Astrocyte (in vitro differentiated cells and primary cell): ENCODE data around the gene KRTAP1-1. TPM values are rescaled to one million over a fixed set of nuclear protein-coding genes. Genes with fewer than 3 reads are reported as not detected.
A peak's percentile ranks its signal among the peaks of the same experiment; 100 is the strongest.
"Not testable (repeated sequence)": the region's sequence is repeated elsewhere in the genome, so short reads cannot be mapped to it uniquely, and the experiment has no call there.

Experiments used
- DNase-seq: peaks from one replicate; pipeline ENCODE4 v3.0.0-alpha.2; 2010; ENCODE audit warnings: low read depth
- FAIRE-seq: peaks from 2 replicates; lab custom pipeline; 2011; peaks lifted over from hg19 to GRCh38; lab: Jason Lieb, UNC
- H2AFZ ChIP-seq: 2 replicates; pipeline ENCODE4 v1.6.0; 2012; ENCODE audit warnings: low read depth, low read length, inconsistent platforms
- H3K27ac ChIP-seq: 2 replicates; pipeline ENCODE4 v1.5.1; 2011; ENCODE audit warnings: low read depth, low read length, inconsistent platforms
- H3K27me3 ChIP-seq: 2 replicates; pipeline ENCODE4 v1.6.0; 2011; ENCODE audit warnings: low read length, inconsistent platforms; ENCODE audit not compliant: insufficient read depth
- H3K36me3 ChIP-seq: 2 replicates; pipeline ENCODE4 v1.5.1; 2011; ENCODE audit warnings: low read length, inconsistent platforms; ENCODE audit not compliant: insufficient read depth
- H3K4me1 ChIP-seq: 2 replicates; pipeline ENCODE4 v1.5.1; 2011; ENCODE audit warnings: low read length, inconsistent platforms; ENCODE audit not compliant: insufficient read depth
- H3K4me2 ChIP-seq: 2 replicates; pipeline ENCODE4 v1.6.0; 2012; ENCODE audit warnings: low read length, inconsistent platforms
- H3K4me3 ChIP-seq: 2 replicates; pipeline ENCODE4 v1.5.1; 2011; ENCODE audit warnings: low read depth, mild to moderate bottlenecking, low read length, inconsistent platforms; ENCODE audit not compliant: insufficient read depth
- H3K79me2 ChIP-seq: 2 replicates; pipeline ENCODE4 v1.6.0; 2012; ENCODE audit warnings: mild to moderate bottlenecking, low read length, inconsistent platforms; ENCODE audit not compliant: insufficient read depth
- H3K9ac ChIP-seq: 2 replicates; pipeline ENCODE4 v1.6.0; 2012; ENCODE audit warnings: mild to moderate bottlenecking, low read length, inconsistent platforms
- H3K9me3 ChIP-seq: 2 replicates; pipeline ENCODE4 v1.5.1; 2012; ENCODE audit warnings: low read depth, mild to moderate bottlenecking, low read length, inconsistent platforms; ENCODE audit not compliant: insufficient read depth
- H4K20me1 ChIP-seq: 2 replicates; pipeline ENCODE4 v1.6.0; 2012; ENCODE audit warnings: low read length, inconsistent platforms; ENCODE audit not compliant: insufficient read depth
- H3K27ac Mint-ChIP-seq: one replicate; pipeline ENCODE4 v1.8.0; 2021; ENCODE audit warnings: mild to moderate bottlenecking, mixed read lengths; ENCODE audit not compliant: unreplicated experiment
- H3K27me3 Mint-ChIP-seq: one replicate; pipeline ENCODE4 v1.8.0; 2021; ENCODE audit warnings: low read depth, mixed read lengths; ENCODE audit not compliant: unreplicated experiment
- H3K36me3 Mint-ChIP-seq: one replicate; pipeline ENCODE4 v1.8.0; 2021; ENCODE audit warnings: low read depth, mixed read lengths; ENCODE audit not compliant: unreplicated experiment
- H3K4me1 Mint-ChIP-seq: one replicate; pipeline ENCODE4 v1.8.0; 2021; ENCODE audit warnings: low read depth, mixed read lengths; ENCODE audit not compliant: unreplicated experiment
- H3K4me3 Mint-ChIP-seq: one replicate; pipeline ENCODE4 v1.8.0; 2021; ENCODE audit warnings: mild to moderate bottlenecking, moderate library complexity, mixed read lengths; ENCODE audit not compliant: unreplicated experiment
- H3K9me3 Mint-ChIP-seq: one replicate; pipeline ENCODE4 v1.8.0; 2021; ENCODE audit warnings: mild to moderate bottlenecking, mixed read lengths; ENCODE audit not compliant: unreplicated experiment
- CTCF ChIP-seq: IDR thresholded peaks from 2 replicates; pipeline ENCODE4 v1.5.1; 2011; ENCODE audit warnings: low read depth, mild to moderate bottlenecking, inconsistent platforms, low read length, moderate library complexity; ENCODE audit not compliant: insufficient read depth
- EZH2 ChIP-seq: IDR thresholded peaks from 2 replicates; pipeline ENCODE4 v1.6.1; 2012; ENCODE audit warnings: mild to moderate bottlenecking, low read length, inconsistent platforms; ENCODE audit not compliant: insufficient read depth
- total RNA-seq: library from RNA; stranded (reverse); gene quantifications from 2 replicates; pipeline ENCODE4 v1.2.1, GENCODE V29; 2021

KRTAP1-1 gene
- total RNA-seq, 1 donor from 2014 or later = not detected

- DNase-seq = peak; percentile 67
- H4K20me1 ChIP-seq = no peaks in the 10 kb centered on the region
- peak overlapping the region; percentile 63 for H3K4me2 ChIP-seq
- peak overlapping the region; percentile 24 for H3K4me3 ChIP-seq
- no peaks in the 10 kb centered on the region for H3K9me3 Mint-ChIP-seq
- H3K27ac Mint-ChIP-seq = peak overlapping the region; percentile 72
- peak; percentile 99 for FAIRE-seq
- H2AFZ ChIP-seq = peak overlapping the region; percentile 48
- no peaks in the 10 kb centered on the region for H3K9me3 ChIP-seq
- H3K27me3 ChIP-seq = no peaks in the 10 kb centered on the region
- H3K27me3 Mint-ChIP-seq = no peaks in the 10 kb centered on the region
- peak overlapping the region; percentile 66 for H3K9ac ChIP-seq
- peaks cover 14% of the 10 kb centered on the region for H3K4me1 Mint-ChIP-seq
- TF ChIP-seq EZH2 = no peak
- no peak for TF ChIP-seq CTCF
- no peaks in the 10 kb centered on the region for H3K36me3 Mint-ChIP-seq
- H3K27ac ChIP-seq = peak overlapping the region; percentile 87
- H3K4me3 Mint-ChIP-seq = no peak overlapping the region
- H3K79me2 ChIP-seq = no peaks in the 10 kb centered on the region
- peaks cover 14% of the 10 kb centered on the region for H3K4me1 ChIP-seq
- no peaks in the 10 kb centered on the region for H3K36me3 ChIP-seq
Measured at GRCh38 chr17:41048441-41048840, 7.2 kb upstream of the KRTAP1-1 start.

- H3K79me2 ChIP-seq, H3K36me3 Mint-ChIP-seq, H4K20me1 ChIP-seq, H2AFZ ChIP-seq, H3K36me3 ChIP-seq, FAIRE-seq, H3K9me3 ChIP-seq, H3K27me3 Mint-ChIP-seq, H3K4me3 ChIP-seq, DNase-seq, H3K9me3 Mint-ChIP-seq, H3K4me3 Mint-ChIP-seq, H3K27me3 ChIP-seq: not testable (repeated sequence)
- peak within 1 kb of the TSS; percentile 55 for H3K27ac Mint-ChIP-seq
- peak within 1 kb of the TSS; percentile 63 for H3K4me2 ChIP-seq
- H3K4me1 Mint-ChIP-seq = peaks cover 12% of the 10 kb centered on the region
- H3K4me1 ChIP-seq = peaks cover 14% of the 10 kb centered on the region
- peak within 1 kb of the TSS; percentile 87 for H3K27ac ChIP-seq
- H3K9ac ChIP-seq = peak within 1 kb of the TSS; percentile 66
Measured at GRCh38 chr17:41046735-41047465, 5.7 kb upstream of the KRTAP1-1 start, which contains the start of gene KRTAP2-1. KRTAP2-1 (minus strand) TSS chr17:41047316; CDS start chr17:41047267, 49 bp downstream.

GRCh38 chr17:41042953-41043352 is 1.7 kb upstream of the KRTAP1-1 start:
- H3K27ac ChIP-seq = no peak overlapping the region
- Mint-ChIP-seq H3K4me1 (no peaks in the 10 kb centered on the region), H3K27me3 (no peaks in the 10 kb centered on the region), H3K4me3 (no peak overlapping the region), H3K9me3 (no peaks in the 10 kb centered on the region), H3K27ac (no peak overlapping the region), H3K36me3 (no peaks in the 10 kb centered on the region)
- H3K4me1 ChIP-seq = peaks cover 1% of the 10 kb centered on the region
- H4K20me1 ChIP-seq = no peaks in the 10 kb centered on the region
- no peak overlapping the region for H2AFZ ChIP-seq
- no peak overlapping the region for H3K4me3 ChIP-seq
- H3K36me3 ChIP-seq = no peaks in the 10 kb centered on the region
- no peaks in the 10 kb centered on the region for H3K27me3 ChIP-seq
- DNase-seq = no peak
- no peak for TF ChIP-seq EZH2
- no peak for TF ChIP-seq CTCF
- no peaks in the 10 kb centered on the region for H3K79me2 ChIP-seq
- no peaks in the 10 kb centered on the region for H3K9me3 ChIP-seq
- no peak for FAIRE-seq
- no peak overlapping the region for H3K4me2 ChIP-seq
- H3K9ac ChIP-seq = no peak overlapping the region
